GM12878 (cell line): Measurements from ENCODE around the gene ZFAND2B. TPM values are rescaled to one million over a fixed set of nuclear protein-coding genes. Genes with fewer than 3 reads are reported as not detected.

ENCODE experiments used
- ATF7 ChIP-seq: fragments of 450-650 bp; IDR thresholded peaks from 2 replicates; pipeline ENCODE4 v1.6.1; 2016; ENCODE audit warnings: low read depth, mild to moderate bottlenecking
- EED ChIP-seq: sonication (generic); IDR thresholded peaks from 2 replicates; pipeline ENCODE4 v1.6.1; 2016; ENCODE audit warnings: antibody characterized with exemption, low read depth
- IKZF2 ChIP-seq, 2 experiments: fragments of 450-650 bp; IDR thresholded peaks; 2 replicates each; pipeline ENCODE4 v1.6.1; 2017; ENCODE audit warnings: mild to moderate bottlenecking in 2 of 2, moderate library complexity in 2 of 2
- JUNB ChIP-seq: IDR thresholded peaks from 2 replicates; pipeline ENCODE4 v1.6.1; 2016; ENCODE audit warnings: antibody characterized with exemption, mild to moderate bottlenecking
- MYB ChIP-seq: fragments of 150-350 bp; IDR thresholded peaks from 2 replicates; pipeline ENCODE4 v1.6.1; 2014; ENCODE audit warnings: mild to moderate bottlenecking, low read depth, low read length, borderline replicate concordance
- PML ChIP-seq: IDR thresholded peaks from 2 replicates; pipeline ENCODE4 v1.6.1; 2012; ENCODE audit warnings: low read length, inconsistent platforms
- SREBF2 ChIP-seq: IDR thresholded peaks from 2 replicates; pipeline ENCODE4 v1.6.1; 2012; ENCODE audit warnings: mild to moderate bottlenecking, low read length
- ZNF622 ChIP-seq: fragments of 450-650 bp; IDR thresholded peaks from 2 replicates; pipeline ENCODE4 v1.6.1; 2017; ENCODE audit warnings: mild to moderate bottlenecking, inconsistent platforms
- polyA plus RNA-seq, 11 experiments: library from polyadenylated mRNA; depleted of rRNA in 4 of 11; unstranded in 6 of 11; stranded (reverse) in 5 of 11; fragments of >200 nt; fragmentation: Nextera tagmentation in 4 of 11; fragmentation: Illumina TruSeq in 1 of 11; extraction: Ambion mirVana in 4 of 11; extraction: Trizol in 1 of 11; gene quantifications; 1 replicate in 1 of 11; 2 replicates in 10 of 11; pipeline versions ENCODE4 v1.2.1 to v1.2.3, GENCODE V29; 2011 to 2016; ENCODE audit warnings: inconsistent platforms in 2 of 11, missing spikeins in 2 of 11, low read depth in 1 of 11
- total RNA-seq, 4 experiments: library from RNA; depleted of rRNA in 3 of 4; stranded (reverse); fragments of >200 nt in 3 of 4; fragmentation: Illumina TruSeq in 1 of 4; extraction: Trizol in 1 of 4; gene quantifications; 2 replicates each; pipeline versions ENCODE4 v1.2.1 to v1.2.3, GENCODE V29; 2013 to 2021
- TF ChIP-seq, protein P1 (sequence below): fragments of 450-650 bp; IDR thresholded peaks from 2 replicates; pipeline ENCODE4 v1.6.1; 2017; ENCODE audit warnings: mild to moderate bottlenecking
- TF ChIP-seq, protein P2 (sequence below): fragments of 450-650 bp; IDR thresholded peaks from 2 replicates; pipeline ENCODE4 v1.6.1; 2018; ENCODE audit warnings: borderline replicate concordance, mild to moderate bottlenecking; ENCODE audit not compliant: partially characterized antibody
- TF ChIP-seq, protein P3 (sequence below): fragments of 450-650 bp; IDR thresholded peaks from 2 replicates; pipeline ENCODE4 v1.6.1; 2017; ENCODE audit warnings: mild to moderate bottlenecking, low read depth, inconsistent platforms; ENCODE audit not compliant: poor library complexity, severe bottlenecking
- TF ChIP-seq, protein P4 (sequence below): fragments of 450-650 bp; conservative IDR thresholded peaks from 2 replicates; pipeline ENCODE4 v1.6.1; 2017; ENCODE audit warnings: mild to moderate bottlenecking, moderate library complexity
- TF ChIP-seq, protein P5 (sequence below): IDR thresholded peaks from 2 replicates; pipeline ENCODE4 v1.6.1; 2012; ENCODE audit warnings: low read length, inconsistent platforms
- TF ChIP-seq, protein P6 (sequence below): fragments of 450-650 bp; IDR thresholded peaks from 2 replicates; pipeline ENCODE4 v1.6.1; 2014; ENCODE audit warnings: mild to moderate bottlenecking

The ZFAND2B gene
- total and polyA plus RNA-seq, 10 of the 15 experiments (the other 5 are each of a cell fraction or from before 2014, with no cell fraction given) = 5.4 to 28.1 (median 22.4) TPM

DNA sequence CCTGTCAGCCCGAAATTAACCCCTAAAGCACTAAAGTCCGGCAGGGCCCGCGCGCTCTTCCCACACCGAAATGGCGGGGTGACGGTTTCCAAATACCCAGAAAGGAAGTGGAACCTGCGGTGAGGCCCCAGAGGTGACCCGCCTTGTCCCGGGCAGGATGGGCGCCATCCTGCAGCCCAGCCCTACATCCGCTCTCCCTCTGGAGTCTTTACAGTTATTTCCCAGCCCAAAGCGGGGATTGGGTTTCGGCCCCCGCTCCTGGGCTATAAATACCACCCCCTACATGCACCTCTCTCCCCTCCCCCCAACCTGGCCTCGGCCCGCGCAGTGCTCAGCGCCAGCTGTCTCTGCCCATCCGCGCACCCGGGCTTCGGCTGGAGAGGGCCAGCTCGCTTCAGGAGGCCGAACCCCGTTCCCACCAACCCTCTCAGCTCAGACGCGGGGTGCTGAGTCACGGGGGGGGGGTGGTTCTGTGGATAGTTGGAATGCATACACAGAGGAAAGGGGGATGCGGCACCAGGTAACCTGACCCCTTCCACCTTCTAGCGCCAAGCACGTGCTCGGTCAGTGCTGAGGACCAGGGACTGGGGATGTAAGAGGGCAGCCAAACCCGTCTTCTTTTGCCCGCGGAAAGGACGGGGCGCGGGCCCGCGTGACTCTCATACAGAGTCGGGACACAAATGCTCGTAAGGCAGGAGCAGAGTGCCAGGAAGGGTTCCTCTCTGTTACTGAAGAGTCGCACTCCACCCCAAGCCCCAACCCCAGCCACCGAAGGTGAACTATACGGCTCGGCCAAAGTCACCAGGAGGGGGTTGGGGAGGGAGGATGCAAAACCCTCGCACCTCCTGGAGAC lies 46.5 kb downstream of the ZFAND2B start, which contains the start of gene TUBA4B (continued):
- TF ChIP-seq, protein P1, sequence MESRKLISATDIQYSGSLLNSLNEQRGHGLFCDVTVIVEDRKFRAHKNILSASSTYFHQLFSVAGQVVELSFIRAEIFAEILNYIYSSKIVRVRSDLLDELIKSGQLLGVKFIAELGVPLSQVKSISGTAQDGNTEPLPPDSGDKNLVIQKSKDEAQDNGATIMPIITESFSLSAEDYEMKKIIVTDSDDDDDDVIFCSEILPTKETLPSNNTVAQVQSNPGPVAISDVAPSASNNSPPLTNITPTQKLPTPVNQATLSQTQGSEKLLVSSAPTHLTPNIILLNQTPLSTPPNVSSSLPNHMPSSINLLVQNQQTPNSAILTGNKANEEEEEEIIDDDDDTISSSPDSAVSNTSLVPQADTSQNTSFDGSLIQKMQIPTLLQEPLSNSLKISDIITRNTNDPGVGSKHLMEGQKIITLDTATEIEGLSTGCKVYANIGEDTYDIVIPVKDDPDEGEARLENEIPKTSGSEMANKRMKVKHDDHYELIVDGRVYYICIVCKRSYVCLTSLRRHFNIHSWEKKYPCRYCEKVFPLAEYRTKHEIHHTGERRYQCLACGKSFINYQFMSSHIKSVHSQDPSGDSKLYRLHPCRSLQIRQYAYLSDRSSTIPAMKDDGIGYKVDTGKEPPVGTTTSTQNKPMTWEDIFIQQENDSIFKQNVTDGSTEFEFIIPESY = no peak
- TF ChIP-seq PML (no peak), EED (peak; percentile 90), ZNF622 (no peak), SREBF2 (no peak), MYB (no peak), JUNB (no peak), IKZF2 (IDR thresholded peaks at IDR 0.05) (peak; percentile 75 to 83), ATF7 (no peak)
- TF ChIP-seq, protein P2, sequence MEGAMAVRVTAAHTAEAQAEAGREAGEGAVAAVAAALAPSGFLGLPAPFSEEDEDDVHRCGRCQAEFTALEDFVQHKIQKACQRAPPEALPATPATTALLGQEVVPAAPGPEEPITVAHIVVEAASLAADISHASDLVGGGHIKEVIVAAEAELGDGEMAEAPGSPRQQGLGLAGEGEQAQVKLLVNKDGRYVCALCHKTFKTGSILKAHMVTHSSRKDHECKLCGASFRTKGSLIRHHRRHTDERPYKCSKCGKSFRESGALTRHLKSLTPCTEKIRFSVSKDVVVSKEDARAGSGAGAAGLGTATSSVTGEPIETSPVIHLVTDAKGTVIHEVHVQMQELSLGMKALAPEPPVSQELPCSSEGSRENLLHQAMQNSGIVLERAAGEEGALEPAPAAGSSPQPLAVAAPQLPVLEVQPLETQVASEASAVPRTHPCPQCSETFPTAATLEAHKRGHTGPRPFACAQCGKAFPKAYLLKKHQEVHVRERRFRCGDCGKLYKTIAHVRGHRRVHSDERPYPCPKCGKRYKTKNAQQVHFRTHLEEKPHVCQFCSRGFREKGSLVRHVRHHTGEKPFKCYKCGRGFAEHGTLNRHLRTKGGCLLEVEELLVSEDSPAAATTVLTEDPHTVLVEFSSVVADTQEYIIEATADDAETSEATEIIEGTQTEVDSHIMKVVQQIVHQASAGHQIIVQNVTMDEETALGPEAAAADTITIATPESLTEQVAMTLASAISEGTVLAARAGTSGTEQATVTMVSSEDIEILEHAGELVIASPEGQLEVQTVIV = no peak
- TF ChIP-seq, protein P3, sequence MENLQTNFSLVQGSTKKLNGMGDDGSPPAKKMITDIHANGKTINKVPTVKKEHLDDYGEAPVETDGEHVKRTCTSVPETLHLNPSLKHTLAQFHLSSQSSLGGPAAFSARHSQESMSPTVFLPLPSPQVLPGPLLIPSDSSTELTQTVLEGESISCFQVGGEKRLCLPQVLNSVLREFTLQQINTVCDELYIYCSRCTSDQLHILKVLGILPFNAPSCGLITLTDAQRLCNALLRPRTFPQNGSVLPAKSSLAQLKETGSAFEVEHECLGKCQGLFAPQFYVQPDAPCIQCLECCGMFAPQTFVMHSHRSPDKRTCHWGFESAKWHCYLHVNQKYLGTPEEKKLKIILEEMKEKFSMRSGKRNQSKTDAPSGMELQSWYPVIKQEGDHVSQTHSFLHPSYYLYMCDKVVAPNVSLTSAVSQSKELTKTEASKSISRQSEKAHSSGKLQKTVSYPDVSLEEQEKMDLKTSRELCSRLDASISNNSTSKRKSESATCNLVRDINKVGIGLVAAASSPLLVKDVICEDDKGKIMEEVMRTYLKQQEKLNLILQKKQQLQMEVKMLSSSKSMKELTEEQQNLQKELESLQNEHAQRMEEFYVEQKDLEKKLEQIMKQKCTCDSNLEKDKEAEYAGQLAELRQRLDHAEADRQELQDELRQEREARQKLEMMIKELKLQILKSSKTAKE = no peak
- TF ChIP-seq, protein P4, sequence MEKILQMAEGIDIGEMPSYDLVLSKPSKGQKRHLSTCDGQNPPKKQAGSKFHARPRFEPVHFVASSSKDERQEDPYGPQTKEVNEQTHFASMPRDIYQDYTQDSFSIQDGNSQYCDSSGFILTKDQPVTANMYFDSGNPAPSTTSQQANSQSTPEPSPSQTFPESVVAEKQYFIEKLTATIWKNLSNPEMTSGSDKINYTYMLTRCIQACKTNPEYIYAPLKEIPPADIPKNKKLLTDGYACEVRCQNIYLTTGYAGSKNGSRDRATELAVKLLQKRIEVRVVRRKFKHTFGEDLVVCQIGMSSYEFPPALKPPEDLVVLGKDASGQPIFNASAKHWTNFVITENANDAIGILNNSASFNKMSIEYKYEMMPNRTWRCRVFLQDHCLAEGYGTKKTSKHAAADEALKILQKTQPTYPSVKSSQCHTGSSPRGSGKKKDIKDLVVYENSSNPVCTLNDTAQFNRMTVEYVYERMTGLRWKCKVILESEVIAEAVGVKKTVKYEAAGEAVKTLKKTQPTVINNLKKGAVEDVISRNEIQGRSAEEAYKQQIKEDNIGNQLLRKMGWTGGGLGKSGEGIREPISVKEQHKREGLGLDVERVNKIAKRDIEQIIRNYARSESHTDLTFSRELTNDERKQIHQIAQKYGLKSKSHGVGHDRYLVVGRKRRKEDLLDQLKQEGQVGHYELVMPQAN = peak; percentile 18
- TF ChIP-seq, protein P5, sequence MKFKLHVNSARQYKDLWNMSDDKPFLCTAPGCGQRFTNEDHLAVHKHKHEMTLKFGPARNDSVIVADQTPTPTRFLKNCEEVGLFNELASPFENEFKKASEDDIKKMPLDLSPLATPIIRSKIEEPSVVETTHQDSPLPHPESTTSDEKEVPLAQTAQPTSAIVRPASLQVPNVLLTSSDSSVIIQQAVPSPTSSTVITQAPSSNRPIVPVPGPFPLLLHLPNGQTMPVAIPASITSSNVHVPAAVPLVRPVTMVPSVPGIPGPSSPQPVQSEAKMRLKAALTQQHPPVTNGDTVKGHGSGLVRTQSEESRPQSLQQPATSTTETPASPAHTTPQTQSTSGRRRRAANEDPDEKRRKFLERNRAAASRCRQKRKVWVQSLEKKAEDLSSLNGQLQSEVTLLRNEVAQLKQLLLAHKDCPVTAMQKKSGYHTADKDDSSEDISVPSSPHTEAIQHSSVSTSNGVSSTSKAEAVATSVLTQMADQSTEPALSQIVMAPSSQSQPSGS = no peak
- TF ChIP-seq, protein P6, sequence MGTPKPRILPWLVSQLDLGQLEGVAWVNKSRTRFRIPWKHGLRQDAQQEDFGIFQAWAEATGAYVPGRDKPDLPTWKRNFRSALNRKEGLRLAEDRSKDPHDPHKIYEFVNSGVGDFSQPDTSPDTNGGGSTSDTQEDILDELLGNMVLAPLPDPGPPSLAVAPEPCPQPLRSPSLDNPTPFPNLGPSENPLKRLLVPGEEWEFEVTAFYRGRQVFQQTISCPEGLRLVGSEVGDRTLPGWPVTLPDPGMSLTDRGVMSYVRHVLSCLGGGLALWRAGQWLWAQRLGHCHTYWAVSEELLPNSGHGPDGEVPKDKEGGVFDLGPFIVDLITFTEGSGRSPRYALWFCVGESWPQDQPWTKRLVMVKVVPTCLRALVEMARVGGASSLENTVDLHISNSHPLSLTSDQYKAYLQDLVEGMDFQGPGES = no peak
